PC-3 (cell line): ENCODE results near the gene ESCO1.

Source experiments
- EZH2 ChIP-seq: fragments of 300-600 bp; sonication (generic); IDR thresholded peaks from one replicate; pipeline ENCODE4 v1.6.1; 2017; ENCODE audit warnings: antibody characterized with exemption, mild to moderate bottlenecking, low read length; ENCODE audit not compliant: unreplicated experiment
- TF ChIP-seq, protein P1 (sequence below): fragments of 300-600 bp; sonication (generic); conservative IDR thresholded peaks from 2 replicates; pipeline ENCODE4 v1.5.1; 2017; ENCODE audit warnings: antibody characterized with exemption, low read depth, mild to moderate bottlenecking, low read length

DNA sequence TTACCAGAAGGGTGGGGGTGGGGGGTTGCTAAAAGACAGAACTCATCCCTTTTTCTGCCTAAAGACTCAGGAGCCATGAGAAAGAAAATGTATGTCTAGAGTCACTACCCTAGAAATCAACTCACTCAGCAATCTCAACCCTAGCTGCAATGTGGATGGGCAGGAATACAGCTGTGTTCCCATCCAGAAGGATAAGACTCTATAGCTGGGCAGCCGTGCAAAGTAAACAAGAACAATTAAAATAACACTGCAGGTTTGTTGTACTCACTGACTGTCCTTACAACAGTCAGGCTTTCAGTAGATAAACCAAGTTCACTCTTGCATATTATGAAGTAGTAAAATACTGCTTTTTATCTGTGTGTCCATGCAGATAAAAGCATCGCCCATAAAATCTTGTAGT is 74.0 kb downstream of the ESCO1 start:
- TF ChIP-seq, protein P1, sequence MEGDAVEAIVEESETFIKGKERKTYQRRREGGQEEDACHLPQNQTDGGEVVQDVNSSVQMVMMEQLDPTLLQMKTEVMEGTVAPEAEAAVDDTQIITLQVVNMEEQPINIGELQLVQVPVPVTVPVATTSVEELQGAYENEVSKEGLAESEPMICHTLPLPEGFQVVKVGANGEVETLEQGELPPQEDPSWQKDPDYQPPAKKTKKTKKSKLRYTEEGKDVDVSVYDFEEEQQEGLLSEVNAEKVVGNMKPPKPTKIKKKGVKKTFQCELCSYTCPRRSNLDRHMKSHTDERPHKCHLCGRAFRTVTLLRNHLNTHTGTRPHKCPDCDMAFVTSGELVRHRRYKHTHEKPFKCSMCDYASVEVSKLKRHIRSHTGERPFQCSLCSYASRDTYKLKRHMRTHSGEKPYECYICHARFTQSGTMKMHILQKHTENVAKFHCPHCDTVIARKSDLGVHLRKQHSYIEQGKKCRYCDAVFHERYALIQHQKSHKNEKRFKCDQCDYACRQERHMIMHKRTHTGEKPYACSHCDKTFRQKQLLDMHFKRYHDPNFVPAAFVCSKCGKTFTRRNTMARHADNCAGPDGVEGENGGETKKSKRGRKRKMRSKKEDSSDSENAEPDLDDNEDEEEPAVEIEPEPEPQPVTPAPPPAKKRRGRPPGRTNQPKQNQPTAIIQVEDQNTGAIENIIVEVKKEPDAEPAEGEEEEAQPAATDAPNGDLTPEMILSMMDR, result no peak
- no peak for TF ChIP-seq EZH2
